ENCODE data around the gene ACVR2A.
A peak's percentile ranks its signal among the peaks of the same experiment; 100 is the strongest.

Gene ACVR2A

GRCh38 chr2:147844697-147845410 is at the start of gene ACVR2A:
Gene ACVR2A, plus strand, starts transcription at chr2:147845029. Its CDS starts 124 bp downstream, at chr2:147845153.
- Histone ChIP-seq H3K27me3 (replicated peaks) (no peaks in the 10 kb centered on the region), H3K27ac (peak within 1 kb of the TSS; percentile 81), H3K4me3 (ENCODE audit: low read depth, low read length) (peak within 1 kb of the TSS; percentile 78), H3K36me3 (replicated peaks) (no peaks in the 10 kb centered on the region)
- peak; percentile 13 for DNase-seq
- TF ChIP-seq CTCF (IDR thresholded peaks at IDR 0.05; ENCODE audit: low read depth, low read length, missing control alignments) = no peak
- in situ Hi-C loops (cut with HindIII; ENCODE audit: low pct_ligation_motif_present, low sequenced_read_pairs) = no loop called here

GRCh38 chr2:147800316-147800715 is 44.5 kb upstream of the ACVR2A start:
- no peak for TF ChIP-seq CTCF (IDR thresholded peaks at IDR 0.05; ENCODE audit: low read depth, low read length, missing control alignments)
- H3K36me3 ChIP-seq (replicated peaks) = no peaks in the 10 kb centered on the region
- DNase-seq = no peak
- no peaks in the 10 kb centered on the region for H3K27me3 ChIP-seq (replicated peaks)
- no peak overlapping the region for H3K27ac ChIP-seq
- in situ Hi-C loops (cut with HindIII; ENCODE audit: low pct_ligation_motif_present, low sequenced_read_pairs) = no loop called here
- H3K4me3 ChIP-seq (ENCODE audit: low read depth, low read length) = no peak overlapping the region

GRCh38 chr2:147806846-147807245 is 38.0 kb upstream of the ACVR2A start:
- Histone ChIP-seq H3K27ac (no peak overlapping the region), H3K27me3 (replicated peaks) (no peaks in the 10 kb centered on the region), H3K4me3 (ENCODE audit: low read depth, low read length) (no peak overlapping the region), H3K36me3 (replicated peaks) (no peaks in the 10 kb centered on the region)
- TF ChIP-seq CTCF (IDR thresholded peaks at IDR 0.05; ENCODE audit: low read depth, low read length, missing control alignments) = no peak
- DNase-seq = no peak
- in situ Hi-C loops (cut with HindIII; ENCODE audit: low pct_ligation_motif_present, low sequenced_read_pairs) = no loop called here

GRCh38 chr2:147808520-147808919 is 36.3 kb upstream of the ACVR2A start:
- H3K4me3 ChIP-seq (ENCODE audit: low read depth, low read length) = no peak overlapping the region
- H3K27ac ChIP-seq = no peak overlapping the region
- in situ Hi-C loops (cut with HindIII; ENCODE audit: low pct_ligation_motif_present, low sequenced_read_pairs) = no loop called here
- DNase-seq = no peak
- no peak for TF ChIP-seq CTCF (IDR thresholded peaks at IDR 0.05; ENCODE audit: low read depth, low read length, missing control alignments)
- no peaks in the 10 kb centered on the region for H3K36me3 ChIP-seq (replicated peaks)
- no peaks in the 10 kb centered on the region for H3K27me3 ChIP-seq (replicated peaks)

GRCh38 chr2:147810883-147811765 is 33.7 kb upstream of the ACVR2A start:
- Histone ChIP-seq H3K27ac (no peak overlapping the region), H3K27me3 (replicated peaks) (no peaks in the 10 kb centered on the region), H3K4me3 (ENCODE audit: low read depth, low read length) (no peak overlapping the region), H3K36me3 (replicated peaks) (no peaks in the 10 kb centered on the region)
- no peak for TF ChIP-seq CTCF (IDR thresholded peaks at IDR 0.05; ENCODE audit: low read depth, low read length, missing control alignments)
- DNase-seq = no peak
- in situ Hi-C loops (cut with HindIII; ENCODE audit: low pct_ligation_motif_present, low sequenced_read_pairs) = no loop called here

Data from brain microvascular endothelial cell (primary cell).